Endothelial cell of umbilical vein (primary cell): ENCODE data around the gene PARM1.

Experiments used
- CTCF ChIP-seq, 2 donors: IDR thresholded peaks; 1 replicate in 1 of 2; 2 replicates in 1 of 2; pipeline ENCODE4 v1.5.1; 2011; ENCODE audit warnings: low read length in 2 of 2, mild to moderate bottlenecking in 2 of 2, moderate library complexity in 2 of 2, control low read depth in 1 of 2, inconsistent platforms in 1 of 2, low read depth in 1 of 2; ENCODE audit not compliant: insufficient read depth in 1 of 2; ENCODE audit errors: extremely low read depth in 1 of 2
- EZH2 ChIP-seq: IDR thresholded peaks from 2 replicates; pipeline ENCODE4 v1.6.1; 2012; ENCODE audit warnings: borderline replicate concordance, low read depth, mild to moderate bottlenecking, moderate library complexity, low read length, inconsistent platforms; ENCODE audit not compliant: severe bottlenecking
- GATA2 ChIP-seq: IDR thresholded peaks from 2 replicates; pipeline ENCODE4 v1.7.0; 2011; ENCODE audit warnings: low read depth, mild to moderate bottlenecking, moderate library complexity, mixed read lengths, low read length; ENCODE audit not compliant: insufficient read length, insufficient read depth
- MAX ChIP-seq: IDR thresholded peaks from 2 replicates; pipeline ENCODE4 v1.6.1; 2011; ENCODE audit not compliant: insufficient read depth, insufficient read length
- POLR2A ChIP-seq: IDR thresholded peaks from 2 replicates; pipeline ENCODE4 v1.6.1; 2012; ENCODE audit warnings: low read depth, mild to moderate bottlenecking, control low read depth, low read length
- POLR2AphosphoS5 ChIP-seq: IDR thresholded peaks from 2 replicates; pipeline ENCODE4 v1.6.1; 2012; ENCODE audit warnings: low read depth, mild to moderate bottlenecking, control low read depth, low read length, moderate library complexity; ENCODE audit not compliant: insufficient read depth

GRCh38 chr4:75028196-75028854 lies 95.4 kb downstream of the PARM1 start:
- no peak for TF ChIP-seq CTCF (IDR thresholded peaks at IDR 0.05; ENCODE audit: extremely low read depth in 1 of 2, insufficient read depth in 1 of 2, low read depth in 1 of 2, low read length in 2 of 2)
- no peak for TF ChIP-seq GATA2
- no peak for TF ChIP-seq POLR2AphosphoS5
- TF ChIP-seq EZH2: no peak
- TF ChIP-seq POLR2A: no peak
- TF ChIP-seq MAX: no peak
